ENCODE measurements around the gene GNAT2. TPM values are rescaled to one million over a fixed set of nuclear protein-coding genes. Genes with fewer than 3 reads are reported as not detected.

GNAT2 gene
- total RNA-seq, 2 donors from 2014 or later = 0.32 to 0.54 TPM

- H3K36me3 Mint-ChIP-seq (ENCODE audit: low read depth) = peaks cover 60% of the 10 kb centered on the region
- no peaks in the 10 kb centered on the region for H3K27me3 Mint-ChIP-seq
- peak overlapping the region; percentile 74 for H3K27ac Mint-ChIP-seq
- H3K4me1 Mint-ChIP-seq = peaks cover 16% of the 10 kb centered on the region
- no peaks in the 10 kb centered on the region for H3K9me3 Mint-ChIP-seq
- no peak for ATAC-seq (replicated peaks)
- H3K4me3 Mint-ChIP-seq = no peak overlapping the region
Measured at GRCh38 chr1:109625601-109626560, 6.5 kb upstream of the GNAT2 start.

DNA sequence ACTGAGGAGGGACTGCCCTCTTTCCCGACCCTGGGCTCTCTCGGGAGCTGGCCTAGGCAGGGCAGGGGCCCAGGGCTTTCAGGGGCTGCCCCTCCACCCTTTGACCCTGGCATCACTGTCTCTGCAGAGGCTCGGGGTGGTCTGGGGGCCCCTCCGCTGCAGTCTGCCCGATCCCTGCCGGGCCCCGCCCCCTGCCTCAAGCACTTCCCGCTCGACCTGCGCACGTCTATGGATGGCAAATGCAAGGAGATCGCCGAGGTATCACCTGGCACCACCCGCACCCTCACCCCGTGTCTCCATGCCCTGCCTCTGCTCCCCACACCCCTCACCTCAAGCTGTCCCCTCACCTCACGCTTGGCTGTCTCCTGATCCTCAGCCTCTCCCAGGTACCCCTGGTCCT, 5.8 kb upstream of the GNAT2 start:
- no peak overlapping the region for H3K4me3 Mint-ChIP-seq
- H3K9me3 Mint-ChIP-seq = no peaks in the 10 kb centered on the region
- peaks cover 16% of the 10 kb centered on the region for H3K4me1 Mint-ChIP-seq
- no peak for ATAC-seq (replicated peaks)
- peaks cover 65% of the 10 kb centered on the region for H3K36me3 Mint-ChIP-seq (ENCODE audit: low read depth)
- H3K27ac Mint-ChIP-seq = peak overlapping the region; percentile 74
- no peaks in the 10 kb centered on the region for H3K27me3 Mint-ChIP-seq

- H3K9me3 Mint-ChIP-seq = no peaks in the 10 kb centered on the region
- peak overlapping the region; percentile 97 for H3K4me3 Mint-ChIP-seq
- H3K36me3 Mint-ChIP-seq (ENCODE audit: low read depth) = peaks cover 65% of the 10 kb centered on the region
- peaks cover 13% of the 10 kb centered on the region for H3K4me1 Mint-ChIP-seq
- ATAC-seq (replicated peaks) = no peak
- peak overlapping the region; percentile 99 for H3K27ac Mint-ChIP-seq
- H3K27me3 Mint-ChIP-seq = no peaks in the 10 kb centered on the region
Measured at GRCh38 chr1:109624201-109625010, 5.0 kb upstream of the GNAT2 start.

DNA sequence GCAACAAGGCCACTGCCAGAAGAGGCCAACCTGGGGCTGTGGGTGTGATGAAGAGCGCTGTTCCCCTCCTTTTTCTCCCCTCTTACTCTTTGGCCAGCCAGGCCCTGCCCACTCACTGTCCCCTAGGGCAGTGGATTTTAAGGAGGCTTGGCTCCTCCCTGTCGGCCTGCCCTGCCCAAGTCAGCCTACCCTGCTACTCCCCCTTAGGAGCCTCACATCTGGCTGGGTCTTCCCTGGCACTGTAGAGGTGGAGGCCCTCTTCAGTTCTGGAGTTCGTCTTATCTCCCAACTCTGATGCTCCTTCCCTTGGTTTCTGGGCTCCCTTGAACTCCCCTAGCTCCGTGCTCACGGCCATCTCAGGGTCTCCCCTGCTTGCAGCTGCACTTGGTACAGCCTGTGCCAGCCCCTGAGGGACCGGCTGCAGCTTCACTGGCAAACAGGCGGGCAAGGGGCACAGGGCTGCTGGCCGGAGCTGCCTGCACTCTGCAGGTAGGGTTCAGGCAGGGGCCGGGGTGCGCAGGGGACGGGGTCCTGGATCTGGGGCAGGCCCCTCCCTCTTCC, 4.3 kb upstream of the GNAT2 start:
- Mint-ChIP-seq H3K36me3 (ENCODE audit: low read depth) (peaks cover 62% of the 10 kb centered on the region), H3K4me1 (peaks cover 19% of the 10 kb centered on the region), H3K4me3 (peak overlapping the region; percentile 97), H3K27me3 (no peaks in the 10 kb centered on the region), H3K9me3 (no peaks in the 10 kb centered on the region), H3K27ac (peak overlapping the region; percentile 99)
- no peak for ATAC-seq (replicated peaks)

DNA sequence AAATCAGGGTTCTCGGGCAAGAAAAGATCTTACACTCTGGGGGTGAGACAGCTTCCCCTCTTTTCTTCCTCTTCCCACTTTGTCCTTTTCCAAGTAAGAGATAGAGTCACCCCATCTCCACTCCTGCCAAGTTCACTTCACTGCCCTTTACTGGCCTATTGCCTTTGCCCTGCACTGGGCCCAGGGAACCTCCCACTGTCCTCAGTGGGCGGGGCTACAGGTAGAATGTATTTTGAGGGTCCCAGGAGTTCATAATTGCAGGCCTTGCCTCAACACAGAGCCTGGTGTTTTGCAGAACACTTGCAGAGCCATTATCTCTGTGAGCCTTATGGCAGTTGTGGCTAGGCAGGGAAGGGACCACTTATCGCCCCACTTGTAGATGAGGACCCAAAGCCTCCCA, 3.5 kb upstream of the GNAT2 start:
- no peak for ATAC-seq (replicated peaks)
- Mint-ChIP-seq H3K36me3 (ENCODE audit: low read depth) (peaks cover 54% of the 10 kb centered on the region), H3K9me3 (no peaks in the 10 kb centered on the region), H3K27me3 (no peaks in the 10 kb centered on the region), H3K4me1 (peaks cover 24% of the 10 kb centered on the region), H3K4me3 (peak overlapping the region; percentile 97), H3K27ac (peak overlapping the region; percentile 99)

DNA sequence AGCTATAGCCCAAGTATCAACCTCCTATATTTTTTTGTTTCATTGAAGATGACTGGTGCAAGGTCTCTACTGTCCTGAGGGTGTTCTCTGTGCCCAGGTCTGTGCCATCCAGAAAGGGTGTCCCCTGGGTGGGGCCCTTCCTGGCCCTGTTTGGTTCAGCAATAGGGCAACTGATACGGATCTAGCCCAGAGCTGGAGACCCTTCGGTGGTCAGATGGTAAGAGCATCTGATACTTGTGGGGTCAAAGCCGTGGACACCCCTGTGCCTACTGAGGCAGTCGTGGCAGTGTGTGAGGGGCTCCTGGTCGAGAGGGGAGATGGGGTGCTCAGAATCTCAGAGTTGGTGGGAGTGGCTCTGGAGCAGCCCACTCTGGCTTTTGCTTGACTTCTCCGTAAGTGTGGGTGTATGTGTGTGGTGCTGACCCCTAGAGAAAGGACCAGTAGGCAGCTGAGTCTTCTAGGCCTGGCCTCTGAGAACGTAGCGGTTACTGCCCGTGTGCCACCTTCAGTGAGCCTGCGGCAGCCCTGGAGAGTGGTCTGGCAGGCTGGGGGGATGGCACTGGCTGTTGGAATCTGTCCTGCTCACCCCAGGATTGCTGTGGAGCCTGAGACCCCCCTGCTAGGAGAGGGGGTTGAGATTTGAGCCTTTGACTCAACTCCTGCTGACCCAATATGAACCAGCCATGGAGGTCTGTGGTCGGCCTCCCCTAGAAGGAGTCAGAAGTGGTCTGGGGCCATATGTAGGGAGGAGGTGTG, 2.9 kb upstream of the GNAT2 start:
- Mint-ChIP-seq H3K4me3 (peak overlapping the region; percentile 97), H3K9me3 (no peaks in the 10 kb centered on the region), H3K27me3 (no peaks in the 10 kb centered on the region), H3K4me1 (peaks cover 27% of the 10 kb centered on the region), H3K27ac (peak overlapping the region; percentile 99), H3K36me3 (ENCODE audit: low read depth) (peaks cover 48% of the 10 kb centered on the region)
- ATAC-seq (replicated peaks) = no peak

DNA sequence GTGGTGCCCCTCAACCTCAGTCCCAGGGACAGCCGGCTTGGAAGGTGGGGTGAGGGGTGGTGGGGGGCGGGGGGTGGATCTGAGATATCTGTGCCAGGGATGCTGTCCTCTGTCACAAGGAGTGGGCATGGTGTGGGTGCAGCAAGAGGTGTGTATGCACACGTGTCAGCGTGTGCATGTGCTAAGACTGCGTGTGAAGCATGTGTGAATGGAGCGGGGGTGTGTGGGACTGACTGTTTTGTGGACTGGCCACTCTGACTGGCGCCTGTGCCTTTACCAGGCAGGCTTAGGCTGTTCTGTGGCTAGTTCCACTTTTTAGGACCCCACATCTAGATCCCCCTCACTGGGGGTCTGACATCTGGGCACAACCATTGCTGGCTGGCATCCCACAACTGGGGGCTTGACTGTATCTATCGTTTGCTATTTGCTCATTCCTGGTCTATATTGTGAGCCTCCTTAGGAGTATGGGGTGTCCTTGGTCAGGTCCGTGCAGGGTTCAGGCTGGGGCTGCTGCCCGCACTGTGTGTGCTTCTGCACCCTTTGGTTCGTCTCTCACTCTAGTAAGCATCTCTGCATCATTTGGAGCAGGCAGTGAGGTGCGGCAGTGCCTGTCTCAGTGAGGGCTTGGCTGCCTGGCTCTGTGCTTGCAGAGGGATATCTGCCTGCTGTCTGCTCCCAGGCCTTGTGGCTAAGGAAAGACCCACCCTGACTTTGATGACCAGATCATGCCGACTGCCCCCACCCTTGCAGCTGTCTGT, 2.1 kb upstream of the GNAT2 start:
- Mint-ChIP-seq H3K4me1 (peaks cover 34% of the 10 kb centered on the region), H3K36me3 (ENCODE audit: low read depth) (peaks cover 43% of the 10 kb centered on the region), H3K27me3 (no peaks in the 10 kb centered on the region), H3K27ac (peak overlapping the region; percentile 99), H3K9me3 (no peaks in the 10 kb centered on the region), H3K4me3 (peak overlapping the region; percentile 97)
- ATAC-seq (replicated peaks) = peak; percentile 7

GRCh38 chr1:109620841-109621286, 1.4 kb upstream of the GNAT2 start:
- no peaks in the 10 kb centered on the region for H3K9me3 Mint-ChIP-seq
- peak; percentile 87 for ATAC-seq (replicated peaks)
- no peaks in the 10 kb centered on the region for H3K27me3 Mint-ChIP-seq
- peaks cover 40% of the 10 kb centered on the region for H3K4me1 Mint-ChIP-seq
- H3K27ac Mint-ChIP-seq = peak overlapping the region; percentile 99
- peaks cover 36% of the 10 kb centered on the region for H3K36me3 Mint-ChIP-seq (ENCODE audit: low read depth)
- H3K4me3 Mint-ChIP-seq = peak overlapping the region; percentile 97

- Mint-ChIP-seq H3K9me3 (no peaks in the 10 kb centered on the region), H3K27ac (peak overlapping the region; percentile 99), H3K4me1 (peaks cover 43% of the 10 kb centered on the region), H3K36me3 (ENCODE audit: low read depth) (peaks cover 32% of the 10 kb centered on the region), H3K27me3 (no peaks in the 10 kb centered on the region), H3K4me3 (peak overlapping the region; percentile 97)
- ATAC-seq (replicated peaks) = peak; percentile 2
Measured at GRCh38 chr1:109620401-109620791, 980 bp upstream of the GNAT2 start.

DNA sequence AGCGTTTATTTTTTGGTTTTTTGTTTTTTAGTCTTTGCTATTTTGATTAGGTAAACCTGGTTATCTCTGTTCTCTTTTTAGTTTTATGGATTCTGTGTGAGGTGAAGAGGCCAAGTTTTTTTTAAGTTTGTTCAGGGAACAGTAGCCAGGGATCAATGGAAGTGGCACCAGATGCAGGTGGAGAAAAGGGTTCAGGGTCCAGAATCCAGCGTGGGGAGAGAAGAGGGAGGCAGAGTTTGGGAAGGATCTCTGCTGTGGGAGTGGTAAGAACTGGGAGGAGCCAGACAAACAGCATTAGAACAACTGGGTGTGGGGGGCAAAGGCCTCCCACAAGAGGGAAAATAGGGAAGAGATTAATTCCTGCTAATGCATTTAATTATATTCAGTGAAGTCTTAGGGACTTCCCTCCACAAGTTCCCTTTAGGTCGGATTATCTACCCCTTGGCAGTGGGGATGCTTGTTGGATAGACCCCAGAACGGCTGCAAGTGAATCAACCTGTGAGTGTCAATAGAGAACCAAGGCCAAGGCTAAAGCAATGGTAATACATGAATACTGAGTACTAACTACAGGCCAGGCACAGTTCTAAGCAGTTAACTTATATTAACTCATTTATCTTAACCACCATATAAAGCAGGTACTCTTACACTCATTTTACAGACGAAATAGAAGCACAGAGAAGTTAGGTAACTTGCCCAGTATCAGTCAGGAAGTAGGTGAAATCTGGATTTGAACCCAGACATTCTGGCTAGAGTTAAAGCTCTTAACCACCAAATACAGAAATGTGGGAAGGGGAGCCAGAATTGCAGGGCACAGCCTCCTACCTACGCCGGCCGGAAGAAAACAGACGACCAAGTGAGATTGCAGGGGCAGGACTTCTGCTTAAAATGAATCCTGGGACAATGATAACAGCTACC, 498 bp downstream of the GNAT2 start:
- Mint-ChIP-seq H3K4me1 (peaks cover 43% of the 10 kb centered on the region), H3K36me3 (ENCODE audit: low read depth) (peaks cover 30% of the 10 kb centered on the region), H3K9me3 (no peaks in the 10 kb centered on the region), H3K4me3 (peak overlapping the region; percentile 97), H3K27me3 (no peaks in the 10 kb centered on the region), H3K27ac (peak overlapping the region; percentile 99)
- ATAC-seq (replicated peaks) = no peak

DNA sequence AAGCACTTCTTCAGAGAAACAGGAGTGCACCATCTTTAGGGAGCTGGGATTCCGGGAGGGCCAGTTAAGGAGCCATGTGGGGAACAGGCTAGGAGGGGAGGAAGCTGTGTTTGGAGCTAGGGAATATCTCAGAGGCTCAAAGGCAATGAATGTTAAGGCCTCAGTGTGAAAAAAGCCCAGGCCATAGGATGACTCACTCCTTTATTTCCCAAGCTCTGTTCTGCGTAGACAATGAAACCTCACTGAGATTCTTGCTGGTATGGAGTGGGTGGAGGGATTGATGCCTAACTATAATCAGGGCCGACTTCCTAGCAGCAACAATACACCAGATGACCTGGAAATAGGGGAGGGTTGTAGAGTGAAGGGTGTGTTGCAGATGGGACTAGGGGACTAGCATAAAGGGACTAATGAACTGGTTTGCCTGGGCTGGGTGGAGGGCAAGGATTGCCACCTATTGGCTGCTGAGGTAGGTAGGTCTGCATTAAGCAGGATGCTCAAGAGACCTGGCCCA, 2.1 kb downstream of the GNAT2 start:
- ATAC-seq (replicated peaks) = peak; percentile 40
- Mint-ChIP-seq H3K4me1 (peaks cover 39% of the 10 kb centered on the region), H3K27ac (peak overlapping the region; percentile 77), H3K4me3 (peak overlapping the region; percentile 58), H3K9me3 (no peaks in the 10 kb centered on the region), H3K36me3 (ENCODE audit: low read depth) (peaks cover 30% of the 10 kb centered on the region), H3K27me3 (no peaks in the 10 kb centered on the region)

- peaks cover 22% of the 10 kb centered on the region for H3K36me3 Mint-ChIP-seq (ENCODE audit: low read depth)
- peak overlapping the region; percentile 58 for H3K4me3 Mint-ChIP-seq
- no peak for ATAC-seq (replicated peaks)
- H3K27me3 Mint-ChIP-seq = no peaks in the 10 kb centered on the region
- peak overlapping the region; percentile 77 for H3K27ac Mint-ChIP-seq
- H3K4me1 Mint-ChIP-seq = peaks cover 30% of the 10 kb centered on the region
- H3K9me3 Mint-ChIP-seq = no peaks in the 10 kb centered on the region
Measured at GRCh38 chr1:109616391-109616790, 3.0 kb downstream of the GNAT2 start.

All from activated T-helper 17 cell treated with anti-CD3 and anti-CD28 coated beads, Interleukin-2, amount 50 U/mL, for 72 hours (primary cell).